HG02588 (cell line): ENCODE measurements around the gene IL17RE.

Experiments used
- ATAC-seq: cut with Tn5 transposase; IDR thresholded peaks from one replicate; pipeline ENCODE4 v1.9.1; 2021; ENCODE audit warnings: mild to moderate bottlenecking, moderate library complexity; ENCODE audit not compliant: unreplicated experiment

The IL17RE gene

GRCh38 chr3:9903238-9903624 lies 583 bp downstream of the IL17RE start:
- no peak for ATAC-seq

- no peak for ATAC-seq
Observed at GRCh38 chr3:9903904-9904303, 1.3 kb downstream of the IL17RE start.

DNA sequence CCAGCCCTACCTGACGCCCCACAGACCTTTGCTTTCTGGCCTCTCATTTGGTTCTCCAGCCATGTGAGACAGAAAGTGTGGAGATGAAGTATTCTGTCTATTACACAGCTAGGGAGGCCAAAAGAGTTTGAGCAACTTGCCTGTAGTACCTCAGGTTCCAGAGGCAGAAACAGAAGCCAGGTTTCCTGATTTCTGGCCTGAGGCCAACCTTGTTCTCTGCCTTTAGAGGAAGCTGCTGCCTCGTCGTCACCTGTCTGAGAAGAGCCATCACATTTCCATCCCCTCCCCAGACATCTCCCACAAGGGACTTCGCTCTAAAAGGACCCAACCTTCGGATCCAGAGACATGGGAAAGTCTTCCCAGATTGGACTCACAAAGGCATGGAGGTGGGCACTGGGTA lies 3.8 kb downstream of the IL17RE start:
- ATAC-seq = no peak

DNA sequence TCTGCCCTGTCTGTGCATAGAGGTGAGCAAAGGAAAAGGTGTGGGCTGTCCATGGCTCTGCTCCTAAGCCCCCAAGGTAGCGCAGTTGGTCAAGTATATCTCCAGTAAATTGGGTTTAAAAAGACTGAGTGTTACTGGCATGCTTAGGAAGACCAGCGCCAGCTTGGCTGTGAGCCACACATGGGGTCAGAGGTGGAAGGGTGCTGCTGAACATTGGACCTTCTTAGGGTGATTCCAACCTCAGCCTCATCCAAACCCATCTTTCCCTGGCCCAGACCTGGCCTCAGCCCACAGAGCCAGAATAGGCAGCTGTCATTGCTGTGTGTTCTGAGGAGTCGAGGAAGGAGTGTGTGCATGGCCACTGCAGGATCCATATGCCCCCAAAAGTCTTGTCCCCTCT lies 5.6 kb downstream of the IL17RE start:
- ATAC-seq = no peak

GRCh38 chr3:9909221-9910013 lies 6.8 kb downstream of the IL17RE start:
- no peak for ATAC-seq

GRCh38 chr3:9911863-9912262 lies 9.2 kb downstream of the IL17RE start:
- no peak for ATAC-seq

- ATAC-seq = no peak
Observed at GRCh38 chr3:9912294-9912935, 9.8 kb downstream of the IL17RE start.

DNA sequence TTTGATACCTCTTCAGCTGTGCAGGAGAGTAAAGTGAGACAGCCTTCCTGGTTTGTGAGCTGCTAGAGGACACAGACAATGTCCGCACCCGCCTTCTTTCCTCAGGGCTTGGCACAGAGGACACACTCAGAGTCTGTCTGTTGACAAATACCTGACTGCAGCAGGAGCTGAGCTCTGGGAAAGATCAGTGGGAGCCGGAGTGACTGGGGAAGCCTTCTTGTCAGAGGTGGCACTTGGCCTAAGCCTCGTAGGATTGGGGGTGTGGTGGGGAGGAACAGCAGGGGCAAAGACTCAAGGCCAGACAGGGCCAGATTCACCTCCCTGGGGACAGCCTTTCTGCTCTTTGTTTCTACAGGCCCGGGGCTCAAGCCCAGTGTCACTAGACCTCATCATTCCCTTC lies 11.0 kb downstream of the IL17RE start:
- no peak for ATAC-seq

GRCh38 chr3:9914011-9914410 lies 11.4 kb downstream of the IL17RE start:
- no peak for ATAC-seq

DNA sequence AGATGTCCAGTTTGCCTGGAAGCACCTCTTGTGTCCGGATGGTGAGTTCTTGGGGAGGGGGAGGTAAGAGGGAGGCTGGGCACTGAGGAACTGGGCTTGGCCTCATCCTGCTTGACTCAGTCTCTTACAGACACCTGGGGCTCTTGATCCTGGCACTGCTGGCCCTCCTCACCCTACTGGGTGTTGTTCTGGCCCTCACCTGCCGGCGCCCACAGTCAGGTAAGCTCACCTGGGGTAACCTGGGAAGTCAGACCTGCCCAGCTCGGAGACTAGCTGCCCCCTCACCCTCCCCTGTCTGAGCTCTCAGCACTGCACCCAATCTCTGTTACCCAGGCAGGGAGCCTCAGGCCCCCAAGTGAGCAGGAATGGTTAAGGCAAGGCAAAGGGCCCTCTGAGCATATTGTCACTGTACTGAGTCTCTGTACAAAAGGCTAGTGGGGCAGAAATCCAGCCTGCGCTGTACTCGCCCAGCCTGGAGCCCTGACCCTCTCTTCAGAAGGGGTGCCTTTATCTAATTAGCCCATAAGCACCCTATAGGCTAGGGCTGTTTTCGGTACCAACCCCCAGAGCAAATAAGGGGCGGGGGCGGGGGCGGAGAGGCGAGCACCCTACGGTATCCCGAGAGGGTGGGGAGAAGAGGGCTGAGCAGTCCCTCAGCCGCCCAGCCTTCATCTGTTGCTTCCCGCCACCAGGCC lies 12.1 kb downstream of the IL17RE start:
- ATAC-seq = no peak

DNA sequence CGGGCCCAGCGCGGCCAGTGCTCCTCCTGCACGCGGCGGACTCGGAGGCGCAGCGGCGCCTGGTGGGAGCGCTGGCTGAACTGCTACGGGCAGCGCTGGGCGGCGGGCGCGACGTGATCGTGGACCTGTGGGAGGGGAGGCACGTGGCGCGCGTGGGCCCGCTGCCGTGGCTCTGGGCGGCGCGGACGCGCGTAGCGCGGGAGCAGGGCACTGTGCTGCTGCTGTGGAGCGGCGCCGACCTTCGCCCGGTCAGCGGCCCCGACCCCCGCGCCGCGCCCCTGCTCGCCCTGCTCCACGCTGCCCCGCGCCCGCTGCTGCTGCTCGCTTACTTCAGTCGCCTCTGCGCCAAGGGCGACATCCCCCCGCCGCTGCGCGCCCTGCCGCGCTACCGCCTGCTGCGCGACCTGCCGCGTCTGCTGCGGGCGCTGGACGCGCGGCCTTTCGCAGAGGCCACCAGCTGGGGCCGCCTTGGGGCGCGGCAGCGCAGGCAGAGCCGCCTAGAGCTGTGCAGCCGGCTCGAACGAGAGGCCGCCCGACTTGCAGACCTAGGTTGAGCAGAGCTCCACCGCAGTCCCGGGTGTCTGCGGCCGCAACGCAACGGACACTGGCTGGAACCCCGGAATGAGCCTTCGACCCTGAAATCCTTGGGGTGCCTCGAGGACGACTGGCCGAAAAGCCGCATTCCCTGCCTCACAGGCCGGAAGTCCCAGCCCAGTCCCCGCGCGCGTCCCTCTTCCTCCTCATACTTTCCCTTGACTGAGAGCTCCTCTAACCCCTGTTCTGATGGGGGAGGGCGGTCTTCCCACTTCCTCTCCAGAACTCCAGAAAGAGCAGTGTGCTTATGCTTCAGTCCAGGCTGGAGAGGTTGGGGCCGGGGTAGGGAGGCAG lies 12.8 kb downstream of the IL17RE start:
- ATAC-seq = peak; percentile 51

GRCh38 chr3:9916346-9916733 lies 13.7 kb downstream of the IL17RE start:
- ATAC-seq = no peak

GRCh38 chr3:9916734-9917680 lies 14.4 kb downstream of the IL17RE start, which contains the start of gene IL17RC:
Gene IL17RC (plus strand): TSS chr3:9917098. CDS start chr3:9917316, 218 bp downstream.
- no peak for ATAC-seq

GRCh38 chr3:9917820-9918219 lies 15.2 kb downstream of the IL17RE start:
- no peak for ATAC-seq

- ATAC-seq = no peak
Observed at GRCh38 chr3:9918261-9919038, 15.8 kb downstream of the IL17RE start.

- no peak for ATAC-seq
Observed at GRCh38 chr3:9928158-9928557, 25.5 kb downstream of the IL17RE start.

DNA sequence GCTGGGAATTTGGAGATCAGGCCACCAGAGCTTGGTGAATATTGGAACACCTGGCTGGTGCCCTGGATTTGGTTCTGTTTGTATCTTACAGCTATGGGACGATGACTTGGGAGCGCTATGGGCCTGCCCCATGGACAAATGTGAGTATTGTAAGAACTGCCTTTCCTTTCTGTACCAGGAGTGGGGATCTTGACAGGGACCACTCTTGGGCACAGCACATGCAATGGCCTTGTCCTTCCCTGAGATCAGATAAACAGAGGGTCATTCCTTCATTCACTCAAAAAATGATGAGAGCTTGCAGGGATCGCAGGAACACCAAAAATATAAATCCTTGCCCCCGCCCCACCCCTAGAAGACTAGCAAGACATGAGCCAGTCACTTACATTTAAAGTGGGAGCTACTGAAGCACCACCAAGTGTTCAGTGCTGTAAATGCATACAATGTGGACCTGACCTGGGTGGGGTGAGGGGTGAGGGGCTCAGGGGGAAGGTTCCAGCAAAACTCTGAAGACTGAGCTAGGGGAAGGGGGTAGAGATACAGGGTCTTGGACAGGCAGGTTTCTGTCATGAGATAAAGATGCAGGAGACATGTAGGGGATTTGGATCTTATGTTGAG lies 28.3 kb downstream of the IL17RE start:
- ATAC-seq = no peak

GRCh38 chr3:9932535-9932842 lies 29.8 kb downstream of the IL17RE start:
- no peak for ATAC-seq
